Measurements from ENCODE around the gene ZNF76.
A peak's percentile ranks its signal among the peaks of the same experiment; 100 is the strongest.

Gene ZNF76

DNA sequence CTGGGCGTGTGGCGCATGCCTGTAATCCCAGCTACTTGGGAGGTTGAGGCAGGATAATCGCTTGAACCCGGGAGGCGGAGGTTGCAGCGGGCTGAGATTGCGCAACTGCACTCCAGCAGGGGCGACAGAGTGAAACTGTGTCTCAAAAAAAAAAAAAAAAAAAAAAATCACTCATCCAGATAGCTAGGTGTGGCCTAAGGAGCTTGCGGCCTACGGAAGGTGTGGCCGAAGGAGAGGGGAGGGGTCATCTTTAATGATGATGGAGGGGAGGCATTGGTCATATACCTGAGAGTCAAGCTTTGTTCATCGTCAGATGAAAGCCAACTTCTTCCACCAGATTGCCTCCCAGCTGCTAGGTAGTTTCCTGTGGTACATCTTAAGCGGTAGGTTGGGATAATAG lies 82.0 kb downstream of the ZNF76 start:
- no peak for DNase-seq

DNA sequence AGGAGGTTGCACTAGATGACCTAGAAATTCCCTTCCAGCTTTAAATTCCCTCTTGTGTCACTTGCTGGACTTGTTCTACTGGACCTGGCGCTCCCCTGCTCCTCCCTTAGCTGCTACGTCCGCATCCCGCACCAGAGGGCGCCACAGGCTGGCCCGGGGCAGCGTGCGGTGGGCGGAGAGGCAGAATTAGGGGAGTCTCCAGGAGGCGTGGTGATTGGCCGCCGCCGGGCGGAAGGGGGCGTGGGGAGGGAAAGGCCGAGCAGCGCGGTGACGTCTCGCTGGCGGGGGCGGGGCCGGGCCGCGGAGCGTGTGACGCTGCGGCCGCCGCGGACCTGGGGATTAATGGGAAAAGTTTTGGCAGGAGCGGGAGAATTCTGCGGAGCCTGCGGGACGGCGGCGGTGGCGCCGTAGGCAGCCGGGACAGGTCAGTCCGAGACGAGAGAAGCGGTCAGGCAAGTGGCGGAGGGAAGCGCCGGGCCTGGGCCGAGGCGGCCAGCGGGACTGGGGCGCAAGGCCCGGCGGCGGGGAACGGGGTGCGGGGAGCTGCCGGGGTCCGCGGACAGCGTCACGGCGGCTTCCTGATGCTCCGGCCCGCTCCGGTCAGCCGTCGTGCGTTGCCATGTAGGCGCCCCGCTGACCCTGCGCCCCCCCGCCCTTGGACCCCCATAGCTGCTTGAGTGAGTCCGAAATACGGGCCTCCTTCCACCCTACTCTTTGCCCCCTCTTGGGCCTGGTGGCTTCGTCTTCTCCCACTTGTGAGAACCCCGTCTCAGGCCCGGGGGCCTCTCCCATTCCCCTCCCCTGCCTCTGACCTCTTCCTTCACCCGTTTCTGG lies 82.9 kb downstream of the ZNF76 start, which contains the start of gene PPARD:
Gene PPARD (plus strand): TSS at position 301 of the 834 bp plus-strand sequence. CDS start 68,530 bp downstream, outside the sequence.
- peak; percentile 95 for DNase-seq

GRCh38 chr6:35343092-35343834 lies 83.7 kb downstream of the ZNF76 start:
- no peak for DNase-seq

DNA sequence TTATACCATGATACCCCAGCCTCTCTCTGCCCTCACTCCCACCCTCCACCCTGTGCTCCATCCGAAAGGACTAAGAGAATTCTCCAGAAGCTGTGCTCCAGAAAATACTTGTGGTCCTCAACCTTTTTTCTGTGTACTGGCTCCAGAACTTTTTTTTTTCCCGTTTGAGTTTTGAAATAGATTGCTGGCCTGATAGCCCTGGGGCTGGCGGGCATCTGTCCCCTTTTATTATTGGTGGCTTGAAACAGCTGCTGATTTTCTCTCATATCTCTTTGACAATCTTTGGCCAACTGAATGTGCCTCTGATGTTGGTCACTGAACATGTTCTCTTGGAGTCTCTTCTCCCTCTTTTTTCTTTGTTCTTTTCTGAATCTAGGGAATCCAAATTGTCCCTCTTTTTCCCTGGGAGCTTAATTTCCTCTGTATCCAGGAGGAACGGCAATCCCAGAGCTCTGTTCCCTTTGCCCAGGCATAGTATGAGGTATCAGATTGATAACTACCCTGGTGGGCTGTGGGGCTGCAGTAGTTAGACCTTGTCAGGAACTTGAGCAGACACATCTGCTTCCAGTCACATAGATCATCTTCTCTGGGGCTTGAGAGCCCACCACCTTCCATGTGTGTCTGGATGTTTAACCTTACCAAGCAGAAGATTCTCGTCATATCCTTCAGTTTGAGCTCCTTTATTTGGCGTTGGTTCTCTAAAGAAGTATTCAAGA lies 84.5 kb downstream of the ZNF76 start:
- DNase-seq = no peak
